Prostate gland (tissue), 2 donors: ENCODE measurements around the gene UCP2. TPM values are rescaled to one million over a fixed set of nuclear protein-coding genes. Genes with fewer than 3 reads are reported as not detected.

Source experiments
- DNase-seq: peaks from one replicate; pipeline ENCODE4 v3.0.0-alpha.2; 2019; ENCODE audit warnings: low spot score
- H3K27ac ChIP-seq, 2 donors: fragments of 200-600 bp; sonication (generic); 2 replicates each; pipeline ENCODE4 v1.5.1; 2017 to 2019
- H3K27me3 ChIP-seq: fragments of 200-600 bp; sonication (generic); replicated peaks from 2 replicates; pipeline ENCODE4 v1.5.1; 2019; ENCODE audit not compliant: insufficient read depth
- H3K36me3 ChIP-seq, 2 donors: fragments of 200-600 bp; sonication (generic); 1 replicate in 1 of 2; 2 replicates in 1 of 2; pipeline versions ENCODE4 v1.5.1 to v1.8.1; 2017 to 2019
- H3K4me1 ChIP-seq: fragments of 200-600 bp; sonication (generic); replicated peaks from 2 replicates; pipeline ENCODE4 v1.5.1; 2019
- H3K4me3 ChIP-seq, 2 donors: fragments of 200-600 bp; sonication (generic); 2 replicates each; pipeline ENCODE4 v1.5.1; 2017 to 2019
- H3K9me3 ChIP-seq: fragments of 200-600 bp; sonication (generic); 2 replicates; pipeline ENCODE4 v1.5.1; 2017
- POLR2A ChIP-seq: fragments of 450-650 bp; IDR thresholded peaks from one replicate; pipeline ENCODE4 v1.6.1; 2016; ENCODE audit warnings: antibody characterized with exemption, mild to moderate bottlenecking
- POLR2AphosphoS5 ChIP-seq: sonication (generic); formaldehyde crosslinking; IDR thresholded peaks from one replicate; pipeline ENCODE4 v1.6.1; 2017; ENCODE audit warnings: antibody characterized with exemption
- WGBS: methylation state at CpG from one replicate; pipeline ENCODE4 v1.1.5; 2018; 5-methylcytosine and 5-hydroxymethylcytosine counted together
- intact Hi-C: fragments of 100-400 bp; cut with DNase I; formaldehyde crosslinking; loops from one replicate; pipeline ENCODE4 v1.14.2; 2022
- total RNA-seq, 2 donors: library from RNA; depleted of rRNA; stranded (reverse); fragments of >200 nt; gene quantifications; one replicate each; pipeline ENCODE4 v1.1.0, GENCODE V29; 2016
- TF ChIP-seq, protein P1 (sequence below), 4 experiments: fragments of 200-600 bp in 2 of 4; fragments of 450-650 bp in 2 of 4; sonication (generic) in 2 of 4; IDR thresholded peaks; 1 replicate in 3 of 4; 2 replicates in 1 of 4; pipeline ENCODE4 v1.5.1; 2016 to 2019; ENCODE audit warnings: antibody characterized with exemption in 4 of 4, mild to moderate bottlenecking in 2 of 4, moderate library complexity in 2 of 4

The UCP2 gene
- total RNA-seq, 2 donors from 2014 or later: 13.6 to 23.1 TPM

DNA sequence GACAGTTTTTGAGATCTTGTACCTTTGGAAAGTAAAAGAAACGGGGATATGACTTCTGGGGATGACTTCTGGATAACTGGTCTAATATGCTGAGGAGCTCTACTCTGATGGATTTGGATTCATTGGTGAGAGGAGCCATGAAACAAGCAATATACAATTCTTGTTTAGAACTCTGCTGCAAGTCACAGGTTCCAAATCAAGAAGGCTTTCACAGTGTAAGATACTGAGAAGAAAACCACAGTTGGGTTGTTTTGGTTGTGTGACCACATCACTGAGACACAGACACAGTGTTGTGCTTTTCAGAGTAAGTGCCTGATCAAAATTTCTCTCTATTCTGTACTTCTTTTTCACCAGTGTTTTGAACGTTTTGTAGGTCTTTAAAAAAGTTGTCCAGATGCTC lies 13.1 kb upstream of the UCP2 start:
- Histone ChIP-seq H3K27ac (no peak overlapping the region), H3K27me3 (no peaks in the 10 kb centered on the region), H3K9me3 (no peaks in the 10 kb centered on the region), H3K4me3 (no peak overlapping the region), H3K4me1 (no peaks in the 10 kb centered on the region), H3K36me3 (no peaks in the 10 kb centered on the region)
- WGBS: 80% methylated on average over 2 of the region's 2 CpGs
- TF ChIP-seq POLR2A (no peak), POLR2AphosphoS5 (no peak)
- TF ChIP-seq, protein P1, sequence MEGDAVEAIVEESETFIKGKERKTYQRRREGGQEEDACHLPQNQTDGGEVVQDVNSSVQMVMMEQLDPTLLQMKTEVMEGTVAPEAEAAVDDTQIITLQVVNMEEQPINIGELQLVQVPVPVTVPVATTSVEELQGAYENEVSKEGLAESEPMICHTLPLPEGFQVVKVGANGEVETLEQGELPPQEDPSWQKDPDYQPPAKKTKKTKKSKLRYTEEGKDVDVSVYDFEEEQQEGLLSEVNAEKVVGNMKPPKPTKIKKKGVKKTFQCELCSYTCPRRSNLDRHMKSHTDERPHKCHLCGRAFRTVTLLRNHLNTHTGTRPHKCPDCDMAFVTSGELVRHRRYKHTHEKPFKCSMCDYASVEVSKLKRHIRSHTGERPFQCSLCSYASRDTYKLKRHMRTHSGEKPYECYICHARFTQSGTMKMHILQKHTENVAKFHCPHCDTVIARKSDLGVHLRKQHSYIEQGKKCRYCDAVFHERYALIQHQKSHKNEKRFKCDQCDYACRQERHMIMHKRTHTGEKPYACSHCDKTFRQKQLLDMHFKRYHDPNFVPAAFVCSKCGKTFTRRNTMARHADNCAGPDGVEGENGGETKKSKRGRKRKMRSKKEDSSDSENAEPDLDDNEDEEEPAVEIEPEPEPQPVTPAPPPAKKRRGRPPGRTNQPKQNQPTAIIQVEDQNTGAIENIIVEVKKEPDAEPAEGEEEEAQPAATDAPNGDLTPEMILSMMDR (IDR thresholded peaks at IDR 0.05): no peak
- intact Hi-C loops: no loop called here
- DNase-seq: no peak

DNA sequence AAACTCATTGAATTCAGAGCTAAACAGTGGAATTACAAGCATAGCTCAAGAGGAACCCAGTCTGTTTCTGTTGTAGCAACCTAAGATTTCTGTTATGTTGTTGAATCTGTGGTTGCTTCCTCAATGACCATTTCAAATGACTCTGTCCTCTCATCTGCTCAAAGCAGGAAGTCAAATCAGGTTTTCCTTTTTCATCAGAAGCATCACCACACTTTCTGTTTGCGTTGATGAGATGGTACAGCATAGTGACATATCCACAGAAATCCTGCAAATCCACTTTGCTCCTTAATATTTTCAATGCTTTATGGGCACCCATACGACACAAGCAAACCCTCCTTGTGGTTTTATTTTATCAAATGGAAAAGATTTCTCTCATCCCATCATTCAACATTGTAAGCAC lies 12.6 kb upstream of the UCP2 start:
- 66% methylated on average over 2 of the region's 2 CpGs for WGBS

DNA sequence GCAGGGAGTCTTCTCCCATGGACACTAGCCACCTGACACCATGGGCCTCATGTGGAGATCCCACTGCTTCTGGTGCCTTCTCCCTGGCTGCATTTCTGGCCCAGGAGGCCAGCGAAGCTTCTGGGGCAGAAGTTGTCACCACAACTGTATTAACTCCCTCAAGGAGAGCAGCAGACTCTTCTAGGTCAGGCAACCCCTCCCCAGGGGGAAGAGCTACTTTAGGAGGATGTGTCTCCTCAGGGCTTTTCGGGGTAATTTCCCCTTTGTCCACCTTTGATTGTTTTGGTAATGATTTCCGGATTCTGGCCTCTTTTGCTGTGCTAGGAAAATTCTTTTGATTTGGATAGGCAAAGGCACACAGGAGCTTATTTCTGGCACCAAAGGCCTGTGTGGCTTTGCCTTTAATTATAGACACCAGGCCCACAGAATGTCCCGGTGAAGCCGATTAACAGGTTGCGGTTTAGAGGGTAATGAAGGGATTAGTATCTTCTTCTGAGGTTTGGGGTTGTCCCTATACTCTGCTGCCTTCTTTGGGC lies 8.9 kb upstream of the UCP2 start:
- TF ChIP-seq, protein P1 (IDR thresholded peaks at IDR 0.05): no peak
- no peak for TF ChIP-seq POLR2A
- no peak overlapping the region for H3K27ac ChIP-seq
- H3K36me3 ChIP-seq: no peaks in the 10 kb centered on the region
- 87% methylated on average over 6 of the region's 6 CpGs for WGBS
- no peak overlapping the region for H3K4me3 ChIP-seq
- H3K27me3 ChIP-seq: no peaks in the 10 kb centered on the region
- intact Hi-C loops: no loop called here
- H3K4me1 ChIP-seq: no peaks in the 10 kb centered on the region
- H3K9me3 ChIP-seq: no peaks in the 10 kb centered on the region
- no peak for DNase-seq

More for the DNA sequence above, 12.6 kb upstream of the UCP2 start:
- Histone ChIP-seq H3K36me3 (no peaks in the 10 kb centered on the region), H3K4me1 (no peaks in the 10 kb centered on the region), H3K4me3 (no peak overlapping the region), H3K9me3 (no peaks in the 10 kb centered on the region), H3K27ac (no peak overlapping the region), H3K27me3 (no peaks in the 10 kb centered on the region)
- intact Hi-C loops: no loop called here
- DNase-seq: no peak
- TF ChIP-seq POLR2A (no peak), POLR2AphosphoS5 (no peak)
- TF ChIP-seq, protein P1 (IDR thresholded peaks at IDR 0.05): no peak

DNA sequence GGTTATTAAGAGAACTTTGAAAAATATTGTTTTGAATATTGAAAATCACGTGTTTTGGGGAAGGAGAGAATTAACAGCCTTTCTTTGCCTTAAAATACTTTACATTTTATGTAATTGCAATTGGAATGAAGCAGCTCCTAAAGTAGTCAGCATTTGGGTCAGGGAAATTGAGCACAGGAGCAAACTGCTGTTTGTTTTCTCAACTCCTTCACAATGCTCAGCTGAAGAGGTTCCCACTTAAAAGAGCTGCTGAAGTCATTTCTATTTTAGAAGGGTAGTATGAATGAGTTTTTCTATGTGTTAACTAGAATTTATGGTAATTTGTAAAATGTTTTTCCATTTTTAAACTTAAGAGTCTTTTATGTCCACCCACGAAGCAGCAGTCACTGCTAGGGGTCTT lies 8.1 kb upstream of the UCP2 start:
- TF ChIP-seq, protein P1 (IDR thresholded peaks at IDR 0.05): no peak
- no peak for TF ChIP-seq POLR2AphosphoS5
- no peak for TF ChIP-seq POLR2A
- Histone ChIP-seq H3K36me3 (no peaks in the 10 kb centered on the region), H3K27me3 (no peaks in the 10 kb centered on the region), H3K4me1 (no peaks in the 10 kb centered on the region), H3K9me3 (no peaks in the 10 kb centered on the region), H3K27ac (no peak overlapping the region), H3K4me3 (no peak overlapping the region)
- DNase-seq: no peak
- intact Hi-C loops: no loop called here
- WGBS: 84% methylated on average over 2 of the region's 2 CpGs

DNA sequence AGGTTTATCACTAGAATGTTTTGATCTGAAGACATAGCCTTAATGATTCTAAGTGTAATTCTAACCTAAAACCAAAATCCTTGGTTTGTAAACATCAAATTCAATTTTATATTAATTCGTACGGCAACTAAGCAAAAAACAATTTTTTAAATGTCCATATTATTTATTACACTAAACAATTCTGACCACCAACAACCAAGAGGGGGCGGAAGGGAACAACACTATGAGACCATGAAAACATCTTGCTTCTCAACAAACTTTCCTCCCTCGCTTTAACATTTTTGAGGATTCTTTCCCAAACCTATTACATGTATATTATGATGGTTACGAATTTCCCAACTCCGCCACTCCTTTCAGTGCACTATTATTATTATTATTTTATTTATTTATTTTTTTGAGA lies 6.5 kb upstream of the UCP2 start:
- TF ChIP-seq POLR2AphosphoS5: no peak
- TF ChIP-seq, protein P1 (IDR thresholded peaks at IDR 0.05): peak in 1 of 4 experiments; percentile 3
- TF ChIP-seq POLR2A: no peak
- H3K4me3 ChIP-seq: no peak overlapping the region
- H3K9me3 ChIP-seq: no peaks in the 10 kb centered on the region
- intact Hi-C loops: no loop called here
- H3K36me3 ChIP-seq: no peaks in the 10 kb centered on the region
- no peaks in the 10 kb centered on the region for H3K4me1 ChIP-seq
- 92% methylated on average over 6 of the region's 6 CpGs for WGBS
- no peaks in the 10 kb centered on the region for H3K27me3 ChIP-seq
- H3K27ac ChIP-seq: no peak overlapping the region
- DNase-seq: no peak
